ENCODE results near the gene RGS11. TPM values are rescaled to one million over a fixed set of nuclear protein-coding genes. Genes with fewer than 3 reads are reported as not detected.

Gene RGS11
- total and polyA plus RNA-seq, 2 experiments from 2014 or later: 0.74 to 1.8 TPM

- TF ChIP-seq ZNF462 (CRISPR knock-in tag; IDR thresholded peaks at IDR 0.05) (no peak), STAT1 (IDR thresholded peaks at IDR 0.05; ENCODE audit: unreplicated experiment) (no peak)
Observed at GRCh38 chr16:280552-280951, 4.8 kb upstream of the RGS11 start, which contains the start of gene ARHGDIG (continued).

GRCh38 chr16:280005-280460, 4.3 kb upstream of the RGS11 start:
- Mint-ChIP-seq H3K27ac (no peak overlapping the region), H3K9me3 (no peaks in the 10 kb centered on the region), H3K4me3 (peak overlapping the region; percentile 61; the same call in 2 of the 3 replicates), H3K36me3 (ENCODE audit: low read depth) (no peaks in the 10 kb centered on the region), H3K4me1 (no peaks in the 10 kb centered on the region), H3K27me3 (ENCODE audit: insufficient read depth, low read depth, poor library complexity) (peaks cover 35% of the 10 kb centered on the region)
- H3K9me2 ChIP-seq (ENCODE audit: insufficient read depth): no peaks in the 10 kb centered on the region
- ATAC-seq: peak; percentile 7
- no peaks in the 10 kb centered on the region for H3K79me2 ChIP-seq (replicated peaks; ENCODE audit: insufficient read depth)
- peak overlapping the region; percentile 60 for H3K4me3 ChIP-seq
- no peaks in the 10 kb centered on the region for H3K36me3 ChIP-seq (ENCODE audit: insufficient read depth)
- no peaks in the 10 kb centered on the region for H3K4me1 ChIP-seq (ENCODE audit: insufficient read depth)
- H3K27ac ChIP-seq (ENCODE audit: low read depth): no peak overlapping the region
- H3K27me3 ChIP-seq (ENCODE audit: insufficient read depth): peaks cover 52% of the 10 kb centered on the region
- H4K20me1 ChIP-seq (replicated peaks; ENCODE audit: insufficient read depth): 0 out of 2 replicates have a peak, but pooled peaks cover 2% of the 10 kb centered on the region
- H3K4me2 ChIP-seq: peak overlapping the region; percentile 78
- DNase-seq (ENCODE audit: low spot score): peak; percentile 42
- TF ChIP-seq STAT1 (IDR thresholded peaks at IDR 0.05; ENCODE audit: unreplicated experiment): no peak
- peaks cover 4% of the 10 kb centered on the region; the same call in 1 of the 2 replicates for H3F3A ChIP-seq (replicated peaks; ENCODE audit: low read depth)
- peak overlapping the region; percentile 90 for H2AFZ ChIP-seq

- peak overlapping the region; percentile 61; the same call in 2 of the 3 replicates for H3K4me3 Mint-ChIP-seq
- H3K9me3 Mint-ChIP-seq: no peaks in the 10 kb centered on the region
- H3K4me1 Mint-ChIP-seq: no peaks in the 10 kb centered on the region
- Histone ChIP-seq H4K20me1 (replicated peaks; ENCODE audit: insufficient read depth) (0 out of 2 replicates have a peak, but pooled peaks cover 2% of the 10 kb centered on the region), H2AFZ (no peak overlapping the region), H3K4me1 (ENCODE audit: insufficient read depth) (no peaks in the 10 kb centered on the region), H3F3A (replicated peaks; ENCODE audit: low read depth) (peaks cover 4% of the 10 kb centered on the region; the same call in 1 of the 2 replicates), H3K4me2 (no peak overlapping the region), H3K27me3 (ENCODE audit: insufficient read depth) (peaks cover 57% of the 10 kb centered on the region), H3K9me2 (ENCODE audit: insufficient read depth) (no peaks in the 10 kb centered on the region), H3K4me3 (peak overlapping the region; percentile 60; the same call in 1 of the 2 replicates), H3K27ac (ENCODE audit: low read depth) (no peak overlapping the region), H3K79me2 (replicated peaks; ENCODE audit: insufficient read depth) (no peaks in the 10 kb centered on the region), H3K36me3 (ENCODE audit: insufficient read depth) (no peaks in the 10 kb centered on the region)
- no peak for DNase-seq (ENCODE audit: low spot score)
- peaks cover 39% of the 10 kb centered on the region for H3K27me3 Mint-ChIP-seq (ENCODE audit: insufficient read depth, low read depth, poor library complexity)
- H3K36me3 Mint-ChIP-seq (ENCODE audit: low read depth): no peaks in the 10 kb centered on the region
- no peak overlapping the region for H3K27ac Mint-ChIP-seq
- no peak for ATAC-seq
- TF ChIP-seq POLR2AphosphoS5 (IDR thresholded peaks at IDR 0.05; ENCODE audit: low read depth): no peak
- TF ChIP-seq EZH2 (IDR thresholded peaks at IDR 0.05; ENCODE audit: low read depth, unreplicated experiment): no peak
- TF ChIP-seq ETS1 (IDR thresholded peaks at IDR 0.05): no peak
- no peak for TF ChIP-seq ZNF331 (CRISPR knock-in tag; IDR thresholded peaks at IDR 0.05; ENCODE audit: low read depth)
- no peak for TF ChIP-seq STAT1 (IDR thresholded peaks at IDR 0.05; ENCODE audit: unreplicated experiment)
- no peak for TF ChIP-seq EZH2phosphoT487 (IDR thresholded peaks at IDR 0.05; ENCODE audit: unreplicated experiment)
- TF ChIP-seq CREB1 (CRISPR knock-in tag; IDR thresholded peaks at IDR 0.05; ENCODE audit: low read depth): no peak
- TF ChIP-seq CTCF (conservative IDR thresholded peaks at IDR 0.05; ENCODE audit: low read depth in 2 of 2): no peak
Observed at GRCh38 chr16:279531-279930, 3.8 kb upstream of the RGS11 start.
